Testis (tissue), 3 donors: ENCODE measurements around the gene GPX7. TPM values are rescaled to one million over a fixed set of nuclear protein-coding genes. Genes with fewer than 3 reads are reported as not detected.

Source experiments
- DNase-seq: peaks from one replicate; pipeline ENCODE4 v3.0.0-alpha.2; 2019
- H3K27ac ChIP-seq, 2 donors: fragments of 200-600 bp; sonication (generic); one replicate each; pipeline ENCODE4 v1.5.1; 2019
- H3K27me3 ChIP-seq: fragments of 200-600 bp; sonication (generic); one replicate; pipeline ENCODE4 v1.5.1; 2019
- H3K36me3 ChIP-seq: fragments of 200-600 bp; sonication (generic); one replicate; pipeline ENCODE4 v1.5.1; 2017; ENCODE audit warnings: low read depth; ENCODE audit errors: missing control alignments
- H3K4me1 ChIP-seq: fragments of 200-600 bp; sonication (generic); one replicate; pipeline ENCODE4 v1.5.1; 2019
- H3K4me3 ChIP-seq, 2 donors: fragments of 200-600 bp; sonication (generic); one replicate each; pipeline ENCODE4 v1.5.1; 2017 to 2019
- H3K9me3 ChIP-seq: fragments of 200-600 bp; sonication (generic); one replicate; pipeline ENCODE4 v1.5.1; 2017
- POLR2A ChIP-seq: fragments of 450-650 bp; IDR thresholded peaks from one replicate; pipeline ENCODE4 v1.6.1; 2017; ENCODE audit warnings: antibody characterized with exemption, mild to moderate bottlenecking, moderate library complexity
- WGBS, 2 donors: methylation state at CpG; one replicate each; pipeline ENCODE4 v1.1.5; 2018; 5-methylcytosine and 5-hydroxymethylcytosine counted together
- intact Hi-C: fragments of 100-400 bp; cut with DNase I; formaldehyde crosslinking; loops from one replicate; pipeline ENCODE4 v1.15.1; 2023; ENCODE audit warnings: low total_unique reads
- polyA plus RNA-seq: library from polyadenylated mRNA; stranded (reverse); fragments of 350-450 nt; fragmentation: Illumina TruSeq; extraction: RNeasy Lipid Tissue Mini Kit (QIAGEN cat#74804); gene quantifications from one replicate; pipeline ENCODE4 v1.2.3, GENCODE V29; 2014; ENCODE audit warnings: low read depth, low replicate concordance; ENCODE audit not compliant: insufficient read depth
- total RNA-seq, 2 donors: library from RNA; depleted of rRNA; stranded (reverse); fragments of >200 nt; gene quantifications; one replicate each; pipeline ENCODE4 v1.2.3, GENCODE V29; 2016
- TF ChIP-seq, protein P1 (sequence below), 3 experiments: fragments of 450-650 bp in 2 of 3; fragments of 200-600 bp in 1 of 3; sonication (generic) in 1 of 3; IDR thresholded peaks; one replicate each; pipeline ENCODE4 v1.5.1; 2016 to 2019; ENCODE audit warnings: antibody characterized with exemption in 3 of 3, mild to moderate bottlenecking in 2 of 3, moderate library complexity in 1 of 3

Gene GPX7
- total and polyA plus RNA-seq, 3 donors from 2014 or later = 14.5 to 26.6 (median 23.2) TPM

- Histone ChIP-seq H3K36me3 (no peaks in the 10 kb centered on the region), H3K9me3 (no peaks in the 10 kb centered on the region), H3K27me3 (no peaks in the 10 kb centered on the region), H3K4me1 (peaks cover 2% of the 10 kb centered on the region), H3K27ac (no peak overlapping the region), H3K4me3 (no peak overlapping the region)
- intact Hi-C loops = no loop called here
- TF ChIP-seq, protein P1, sequence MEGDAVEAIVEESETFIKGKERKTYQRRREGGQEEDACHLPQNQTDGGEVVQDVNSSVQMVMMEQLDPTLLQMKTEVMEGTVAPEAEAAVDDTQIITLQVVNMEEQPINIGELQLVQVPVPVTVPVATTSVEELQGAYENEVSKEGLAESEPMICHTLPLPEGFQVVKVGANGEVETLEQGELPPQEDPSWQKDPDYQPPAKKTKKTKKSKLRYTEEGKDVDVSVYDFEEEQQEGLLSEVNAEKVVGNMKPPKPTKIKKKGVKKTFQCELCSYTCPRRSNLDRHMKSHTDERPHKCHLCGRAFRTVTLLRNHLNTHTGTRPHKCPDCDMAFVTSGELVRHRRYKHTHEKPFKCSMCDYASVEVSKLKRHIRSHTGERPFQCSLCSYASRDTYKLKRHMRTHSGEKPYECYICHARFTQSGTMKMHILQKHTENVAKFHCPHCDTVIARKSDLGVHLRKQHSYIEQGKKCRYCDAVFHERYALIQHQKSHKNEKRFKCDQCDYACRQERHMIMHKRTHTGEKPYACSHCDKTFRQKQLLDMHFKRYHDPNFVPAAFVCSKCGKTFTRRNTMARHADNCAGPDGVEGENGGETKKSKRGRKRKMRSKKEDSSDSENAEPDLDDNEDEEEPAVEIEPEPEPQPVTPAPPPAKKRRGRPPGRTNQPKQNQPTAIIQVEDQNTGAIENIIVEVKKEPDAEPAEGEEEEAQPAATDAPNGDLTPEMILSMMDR (IDR thresholded peaks at IDR 0.05) = no peak
- no peak for TF ChIP-seq POLR2A
- DNase-seq = peak; percentile 19
- 36 to 41% methylated on average over 5 of the region's 5 CpGs for WGBS, 2 donors
Measured at GRCh38 chr1:52567943-52568342, 34.2 kb upstream of the GPX7 start.

- no peaks in the 10 kb centered on the region for H3K36me3 ChIP-seq
- no peak overlapping the region for H3K4me3 ChIP-seq
- H3K4me1 ChIP-seq = peaks cover 2% of the 10 kb centered on the region
- TF ChIP-seq POLR2A = no peak
- TF ChIP-seq, protein P1 (IDR thresholded peaks at IDR 0.05) = no peak
- no peaks in the 10 kb centered on the region for H3K9me3 ChIP-seq
- H3K27ac ChIP-seq = no peak overlapping the region
- intact Hi-C loops = no loop called here
- DNase-seq = no peak
- WGBS, 2 donors = 62 to 74% methylated on average over 7 of the region's 7 CpGs
- no peaks in the 10 kb centered on the region for H3K27me3 ChIP-seq
Measured at GRCh38 chr1:52569449-52570210, 32.5 kb upstream of the GPX7 start.

DNA sequence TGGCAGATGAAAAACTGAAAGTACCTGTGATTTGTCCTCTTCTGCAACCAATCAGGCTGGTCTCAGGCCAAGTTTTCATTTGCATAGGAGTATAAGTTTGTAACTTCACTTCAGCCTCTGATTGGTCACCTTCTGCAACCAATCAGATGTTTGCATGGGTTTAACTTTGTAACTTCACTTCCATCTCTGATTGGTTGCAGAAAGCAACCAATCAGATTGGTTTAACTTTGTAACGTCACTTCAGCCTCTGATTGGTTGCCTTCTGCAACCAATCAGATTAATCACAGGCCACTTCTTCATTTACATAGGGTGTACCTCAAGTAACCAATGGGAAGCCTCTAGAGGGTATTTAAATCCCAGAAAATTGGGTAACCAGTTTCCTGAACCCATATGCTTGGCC lies 30.4 kb upstream of the GPX7 start:
- Histone ChIP-seq H3K4me1 (peaks cover 2% of the 10 kb centered on the region), H3K9me3 (no peaks in the 10 kb centered on the region), H3K27ac (no peak overlapping the region), H3K4me3 (no peak overlapping the region), H3K36me3 (no peaks in the 10 kb centered on the region), H3K27me3 (no peaks in the 10 kb centered on the region)
- intact Hi-C loops = no loop called here
- 45 to 71% methylated on average over 1 of the region's 1 CpG for WGBS, 2 donors
- peak; percentile 65 for DNase-seq
- TF ChIP-seq, protein P1 (IDR thresholded peaks at IDR 0.05) = no peak
- no peak for TF ChIP-seq POLR2A

- no peaks in the 10 kb centered on the region for H3K36me3 ChIP-seq
- no peak overlapping the region for H3K4me3 ChIP-seq
- TF ChIP-seq, protein P1 (IDR thresholded peaks at IDR 0.05) = no peak
- TF ChIP-seq POLR2A = no peak
- H3K27ac ChIP-seq = no peak overlapping the region
- H3K27me3 ChIP-seq = no peaks in the 10 kb centered on the region
- DNase-seq = no peak
- intact Hi-C loops = no loop called here
- H3K9me3 ChIP-seq = no peaks in the 10 kb centered on the region
- peaks cover 2% of the 10 kb centered on the region for H3K4me1 ChIP-seq
- WGBS, 2 donors = 65 to 78% methylated on average over 4 of the region's 4 CpGs
Measured at GRCh38 chr1:52572387-52572786, 29.8 kb upstream of the GPX7 start.

- Histone ChIP-seq H3K27me3 (no peaks in the 10 kb centered on the region), H3K9me3 (no peaks in the 10 kb centered on the region), H3K36me3 (no peaks in the 10 kb centered on the region), H3K4me3 (no peak overlapping the region), H3K27ac (no peak overlapping the region), H3K4me1 (no peaks in the 10 kb centered on the region)
- DNase-seq = no peak
- whole genome bisulfite sequencing, 2 donors = 86 to 91% methylated on average over 2 of the region's 2 CpGs
- TF ChIP-seq POLR2A = no peak
- TF ChIP-seq, protein P1 (IDR thresholded peaks at IDR 0.05) = no peak
- intact Hi-C loops = no loop called here
Measured at GRCh38 chr1:52574594-52574993, 27.6 kb upstream of the GPX7 start.
